Neuron (in vitro differentiated cells): ENCODE measurements around the gene TRAF1.

Source experiments
- H2AFZ ChIP-seq: one replicate; pipeline ENCODE4 v1.6.1; 2013; ENCODE audit warnings: low read depth, mild to moderate bottlenecking, inconsistent platforms, low read length, moderate library complexity
- H3K27me3 ChIP-seq: one replicate; pipeline ENCODE4 v1.6.1; 2013; ENCODE audit warnings: low read length; ENCODE audit not compliant: insufficient read depth
- H3K36me3 ChIP-seq: one replicate; pipeline ENCODE4 v1.6.1; 2013; ENCODE audit warnings: low read length; ENCODE audit not compliant: insufficient read depth
- H3K4me1 ChIP-seq: one replicate; pipeline ENCODE4 v1.6.1; 2013; ENCODE audit warnings: low read length; ENCODE audit not compliant: insufficient read depth
- H3K4me3 ChIP-seq: 2 replicates; pipeline ENCODE4 v1.5.1; 2013; ENCODE audit warnings: mild to moderate bottlenecking, low read length, moderate library complexity
- H3K9me3 ChIP-seq: one replicate; pipeline ENCODE4 v1.6.1; 2013; ENCODE audit warnings: low read length

TRAF1 gene

GRCh38 chr9:120891245-120891883, 35.2 kb downstream of the TRAF1 start:
- Histone ChIP-seq H3K9me3 (no peaks in the 10 kb centered on the region), H3K4me3 (no peak overlapping the region), H2AFZ (no peak overlapping the region), H3K4me1 (no peaks in the 10 kb centered on the region), H3K36me3 (no peaks in the 10 kb centered on the region), H3K27me3 (no peaks in the 10 kb centered on the region)

- Histone ChIP-seq H3K4me1 (no peaks in the 10 kb centered on the region), H3K9me3 (no peaks in the 10 kb centered on the region), H3K36me3 (no peaks in the 10 kb centered on the region), H3K27me3 (no peaks in the 10 kb centered on the region), H2AFZ (no peak overlapping the region), H3K4me3 (no peak overlapping the region)
Measured at GRCh38 chr9:120890320-120891244, 36.0 kb downstream of the TRAF1 start.

- Histone ChIP-seq H3K36me3 (no peaks in the 10 kb centered on the region), H3K4me1 (no peaks in the 10 kb centered on the region), H2AFZ (no peak overlapping the region)
Measured at GRCh38 chr9:120889606-120890271, 36.9 kb downstream of the TRAF1 start.

GRCh38 chr9:120888626-120889025, 38.0 kb downstream of the TRAF1 start:
- Histone ChIP-seq H2AFZ (no peak overlapping the region), H3K9me3 (no peaks in the 10 kb centered on the region), H3K4me3 (no peak overlapping the region), H3K27me3 (no peaks in the 10 kb centered on the region), H3K36me3 (no peaks in the 10 kb centered on the region), H3K4me1 (no peaks in the 10 kb centered on the region)

More at GRCh38 chr9:120889606-120890271, 36.9 kb downstream of the TRAF1 start:
- Histone ChIP-seq H3K27me3 (no peaks in the 10 kb centered on the region), H3K9me3 (no peaks in the 10 kb centered on the region), H3K4me3 (no peak overlapping the region)

DNA sequence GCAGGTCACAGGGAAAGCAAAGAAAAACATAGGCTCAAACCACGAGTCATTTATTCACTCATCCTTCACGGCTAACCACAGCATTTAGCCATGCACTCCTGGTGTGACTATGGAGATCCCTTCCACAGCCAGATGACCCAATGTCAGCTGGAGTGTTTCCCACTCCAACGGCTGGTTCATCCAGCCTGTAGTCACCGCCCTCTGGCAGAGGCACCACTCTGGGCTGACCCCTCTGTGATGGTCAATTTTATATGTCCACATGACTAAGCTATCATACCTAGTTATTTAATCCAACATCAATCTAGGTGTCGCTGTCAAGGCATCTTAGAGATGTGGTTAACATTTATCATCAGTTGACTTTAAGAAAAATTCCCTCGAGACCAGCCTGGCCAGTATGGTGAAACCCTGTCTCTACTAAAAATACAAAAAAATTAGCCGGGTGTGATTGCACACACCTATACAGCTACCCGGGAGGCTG, 40.1 kb downstream of the TRAF1 start:
- Histone ChIP-seq H3K4me1 (no peaks in the 10 kb centered on the region), H3K27me3 (no peaks in the 10 kb centered on the region), H3K36me3 (no peaks in the 10 kb centered on the region)

GRCh38 chr9:120885958-120886357, 40.6 kb downstream of the TRAF1 start:
- Histone ChIP-seq H3K4me3 (no peak overlapping the region), H3K9me3 (no peaks in the 10 kb centered on the region), H2AFZ (no peak overlapping the region), H3K27me3 (no peaks in the 10 kb centered on the region), H3K36me3 (no peaks in the 10 kb centered on the region), H3K4me1 (no peaks in the 10 kb centered on the region)

More for the DNA sequence above, 40.1 kb downstream of the TRAF1 start:
- H2AFZ ChIP-seq, result no peak overlapping the region
- no peaks in the 10 kb centered on the region for H3K9me3 ChIP-seq
- no peak overlapping the region for H3K4me3 ChIP-seq

DNA sequence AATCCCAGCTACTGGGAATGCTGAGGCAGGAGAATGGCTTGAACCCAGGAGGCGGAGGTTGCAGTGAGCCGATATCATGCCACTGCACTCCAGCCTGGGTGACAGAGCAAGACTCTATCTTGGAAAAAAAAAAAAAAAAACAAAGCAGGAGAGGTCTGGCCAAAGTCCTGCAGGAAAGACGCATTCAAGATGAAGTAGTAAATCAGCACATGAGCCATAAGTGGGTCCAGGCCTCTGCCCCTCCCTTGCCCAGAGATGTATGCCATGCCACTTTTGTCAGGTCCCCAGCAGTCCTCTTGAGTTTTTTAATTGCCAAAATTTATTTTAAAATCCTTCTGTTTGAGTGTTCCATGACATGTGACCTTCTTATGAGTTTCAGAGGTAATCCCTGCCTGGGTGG, 41.1 kb downstream of the TRAF1 start:
- no peak overlapping the region for H2AFZ ChIP-seq
- no peaks in the 10 kb centered on the region for H3K27me3 ChIP-seq
- H3K9me3 ChIP-seq, result no peaks in the 10 kb centered on the region
- H3K4me3 ChIP-seq, result no peak overlapping the region
- H3K36me3 ChIP-seq, result no peaks in the 10 kb centered on the region
- H3K4me1 ChIP-seq, result no peaks in the 10 kb centered on the region

DNA sequence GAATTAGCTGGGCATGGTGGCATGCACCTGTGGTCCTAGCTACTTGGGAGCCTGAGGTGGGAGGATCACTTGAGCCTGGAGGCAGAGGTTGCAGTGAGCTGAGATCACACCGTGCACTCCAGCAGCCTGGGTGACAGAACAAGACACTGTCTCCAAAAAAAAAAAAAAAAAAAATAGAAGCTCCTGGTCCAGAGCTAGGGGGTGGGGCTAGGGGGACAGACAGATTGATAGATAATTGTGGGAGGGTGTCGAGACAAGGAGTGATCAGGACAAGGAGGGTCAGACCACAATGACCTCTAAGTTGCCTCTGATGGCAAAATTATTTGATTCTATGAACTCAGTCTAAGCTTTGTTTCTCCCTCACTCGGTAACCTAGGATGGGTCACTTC, 43.0 kb downstream of the TRAF1 start:
- Histone ChIP-seq H3K4me3 (no peak overlapping the region), H3K9me3 (no peaks in the 10 kb centered on the region), H3K27me3 (no peaks in the 10 kb centered on the region), H3K4me1 (no peaks in the 10 kb centered on the region), H3K36me3 (no peaks in the 10 kb centered on the region), H2AFZ (no peak overlapping the region)

DNA sequence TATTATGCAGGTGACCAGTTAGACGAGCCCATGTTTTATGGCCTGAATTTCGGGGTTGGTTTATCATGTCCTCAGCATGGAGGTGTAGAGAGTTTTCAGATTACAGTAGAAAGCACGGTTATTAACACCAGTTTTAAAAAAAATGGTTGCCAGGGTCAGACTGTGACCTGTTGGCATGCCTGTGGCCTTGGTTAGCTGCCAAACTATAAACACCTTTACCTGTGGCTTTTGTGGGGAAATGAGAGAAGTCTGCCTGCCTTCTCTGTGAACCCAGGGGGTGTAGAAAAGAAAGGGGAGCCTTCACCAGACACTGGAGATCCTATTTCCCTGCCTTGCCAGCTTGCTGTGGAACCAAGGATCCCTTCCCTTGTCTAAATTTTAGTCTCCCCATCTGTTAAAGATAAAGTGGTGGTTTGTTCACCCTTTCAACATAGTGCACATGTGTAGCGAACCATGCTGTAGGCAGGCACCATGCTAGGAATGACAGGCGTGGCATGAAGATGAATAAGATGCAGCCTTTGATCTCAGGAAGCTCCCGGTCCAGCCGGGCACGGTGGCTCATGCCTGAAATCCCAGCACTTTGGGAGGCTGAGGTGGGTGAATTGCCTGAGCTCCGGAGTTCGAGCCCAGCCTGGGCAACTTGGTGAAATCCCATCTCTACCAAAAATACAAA, 43.5 kb downstream of the TRAF1 start:
- Histone ChIP-seq H3K36me3 (no peaks in the 10 kb centered on the region), H2AFZ (no peak overlapping the region), H3K4me3 (no peak overlapping the region), H3K27me3 (no peaks in the 10 kb centered on the region), H3K4me1 (no peaks in the 10 kb centered on the region), H3K9me3 (no peaks in the 10 kb centered on the region)

DNA sequence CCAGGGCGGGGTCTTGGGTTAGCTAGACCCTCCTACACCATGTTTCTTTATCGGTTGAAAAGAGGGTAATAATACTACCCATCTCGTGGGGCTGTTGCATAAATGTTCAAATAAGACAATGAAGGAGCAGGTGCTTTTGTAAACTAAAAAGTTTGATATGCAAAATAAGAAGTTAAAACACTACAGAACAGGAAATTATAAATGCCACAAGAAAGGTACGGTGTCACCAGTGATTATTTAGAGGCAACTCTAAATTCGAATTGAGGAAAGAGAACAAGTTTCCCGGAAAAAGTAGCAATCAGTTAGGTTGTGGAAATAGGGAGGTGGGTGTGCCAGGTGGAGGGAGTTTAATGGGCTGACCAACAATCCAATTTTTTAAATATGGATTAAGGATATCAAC, 47.1 kb downstream of the TRAF1 start:
- H3K4me1 ChIP-seq, result peaks cover 10% of the 10 kb centered on the region
- no peaks in the 10 kb centered on the region for H3K9me3 ChIP-seq
- peaks cover 5% of the 10 kb centered on the region for H3K36me3 ChIP-seq
- H3K4me3 ChIP-seq, result no peak overlapping the region
- H3K27me3 ChIP-seq, result no peaks in the 10 kb centered on the region
- no peak overlapping the region for H2AFZ ChIP-seq

- Histone ChIP-seq H3K36me3 (peaks cover 14% of the 10 kb centered on the region), H3K9me3 (no peaks in the 10 kb centered on the region), H3K27me3 (no peaks in the 10 kb centered on the region), H3K4me1 (peaks cover 10% of the 10 kb centered on the region), H2AFZ (no peak overlapping the region), H3K4me3 (no peak overlapping the region)
Measured at GRCh38 chr9:120878188-120879130, 48.1 kb downstream of the TRAF1 start.
